ENCODE results near the gene C7.

Gene C7

DNA sequence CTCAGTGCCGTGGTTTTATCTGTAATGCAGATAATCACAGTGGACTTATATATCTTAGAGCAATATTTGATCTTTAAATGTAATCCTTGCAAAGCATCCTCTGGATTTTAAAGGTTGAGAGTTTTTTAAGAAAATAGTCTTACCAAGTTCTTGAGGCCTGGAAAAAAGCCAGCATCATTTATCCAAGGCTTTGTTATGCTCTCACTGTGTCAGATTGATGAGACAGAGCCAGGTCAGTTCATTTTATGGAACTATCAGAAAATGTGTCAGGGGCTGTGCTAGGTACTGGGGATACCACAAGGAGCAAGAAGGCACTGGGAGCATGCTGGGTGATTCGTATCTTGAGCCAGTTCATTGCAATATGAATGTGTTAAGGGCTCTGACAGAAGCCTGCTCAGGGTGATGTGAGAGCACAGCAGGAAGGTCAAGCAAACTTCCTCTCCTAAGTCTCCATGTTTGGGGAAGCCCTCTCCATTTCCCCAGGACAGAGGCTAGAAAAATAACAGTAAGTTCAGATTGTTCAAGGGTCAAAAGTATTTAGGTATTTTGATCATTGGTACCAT lies 19.7 kb downstream of the C7 start:
- FAIRE-seq: no peak

DNA sequence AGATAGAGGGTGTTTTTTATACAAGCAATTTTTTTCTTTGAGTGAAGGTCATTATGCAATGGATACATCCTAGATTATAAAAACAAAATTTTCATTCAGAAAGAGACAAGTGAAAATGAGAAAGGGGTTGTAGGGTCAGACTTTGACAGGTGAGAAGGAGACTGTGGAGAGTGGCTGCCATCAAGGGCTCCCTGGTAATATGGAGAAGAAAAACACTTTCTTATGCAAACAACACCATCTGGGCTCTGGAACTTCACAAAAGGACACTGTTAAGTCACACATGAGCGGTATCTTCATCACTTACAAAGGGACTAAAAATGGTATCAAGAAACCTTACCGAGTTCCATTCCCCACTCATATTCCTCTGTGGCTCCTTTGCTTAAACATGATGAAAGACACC lies 23.5 kb downstream of the C7 start:
- no peak for FAIRE-seq

- no peak for FAIRE-seq
Observed at GRCh38 chr5:40937075-40937474, 27.8 kb downstream of the C7 start.

DNA sequence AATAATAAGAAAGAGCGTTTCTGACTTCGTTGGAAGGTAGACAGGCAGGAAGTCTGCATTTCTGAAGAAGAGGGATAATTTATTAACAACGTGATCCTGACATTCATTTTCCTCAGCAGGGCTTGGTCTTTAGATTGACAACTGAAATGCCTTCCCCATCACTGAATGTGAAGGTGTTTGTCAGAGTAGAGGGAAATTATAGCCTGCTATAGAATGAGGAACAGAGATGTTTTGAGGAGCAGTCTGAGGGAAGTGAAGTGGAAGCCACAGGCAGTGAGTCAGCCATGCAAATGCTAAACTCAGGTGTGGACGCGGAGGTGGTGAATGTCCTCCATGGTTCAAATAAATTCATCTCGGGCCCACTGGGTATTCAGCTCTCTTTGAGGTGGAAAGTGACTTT lies 30.5 kb downstream of the C7 start:
- FAIRE-seq: no peak

GRCh38 chr5:40945111-40945510 lies 35.8 kb downstream of the C7 start:
- FAIRE-seq: no peak

DNA sequence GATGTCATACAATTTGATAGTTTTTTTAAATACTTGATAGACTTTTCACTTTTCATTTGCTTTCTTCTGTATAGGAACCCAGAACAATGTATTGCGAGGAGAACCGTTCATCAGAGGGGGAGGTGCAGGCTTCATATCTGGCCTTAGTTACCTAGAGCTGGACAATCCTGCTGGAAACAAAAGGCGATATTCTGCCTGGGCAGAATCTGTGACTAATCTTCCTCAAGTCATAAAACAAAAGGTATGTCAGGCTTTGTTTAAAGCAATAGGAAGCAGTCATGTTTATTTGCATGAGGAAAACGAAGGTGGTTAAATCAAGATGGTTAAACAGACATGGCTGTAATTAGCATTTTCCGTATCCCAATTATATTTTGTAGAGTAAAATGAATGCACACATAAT lies 46.0 kb downstream of the C7 start:
- FAIRE-seq: no peak

DNA sequence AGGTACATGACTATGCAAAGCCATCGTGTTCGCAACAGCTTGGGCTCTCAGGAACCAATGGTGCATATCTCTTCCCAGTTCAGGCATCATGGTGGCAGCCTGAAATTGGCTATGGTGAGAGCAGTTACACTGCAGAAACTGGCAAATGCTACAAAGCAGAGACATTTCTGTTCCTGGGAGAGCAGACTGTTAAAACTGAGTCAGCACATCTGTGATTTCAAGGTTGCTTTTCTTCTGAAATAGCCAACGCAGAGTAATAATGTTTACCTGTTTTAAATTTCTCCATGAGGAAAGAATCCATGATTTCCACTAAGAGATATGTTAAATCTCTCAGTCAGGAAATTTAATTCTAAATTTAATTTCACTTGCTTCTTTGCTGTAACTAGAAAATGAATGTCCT lies 47.8 kb downstream of the C7 start:
- no peak for FAIRE-seq

DNA sequence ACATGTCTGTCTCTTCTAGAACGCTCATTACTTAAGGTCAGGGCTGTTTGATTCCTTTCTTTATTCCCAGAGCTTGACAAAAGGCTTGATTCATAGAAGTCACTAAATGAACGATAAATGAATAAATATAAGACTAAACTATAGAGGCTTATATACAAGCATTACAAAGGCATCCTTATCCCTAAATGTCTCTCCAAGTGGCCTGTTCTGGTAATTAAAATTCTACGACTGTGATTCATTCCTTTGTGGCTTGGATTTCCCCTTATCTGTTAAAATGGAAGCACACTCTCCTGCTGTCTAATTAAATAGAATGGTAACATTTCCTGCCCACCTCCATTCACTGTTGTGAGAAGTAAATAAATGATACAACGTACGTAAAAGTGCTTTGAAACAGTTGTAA lies 49.5 kb downstream of the C7 start:
- no peak for FAIRE-seq

DNA sequence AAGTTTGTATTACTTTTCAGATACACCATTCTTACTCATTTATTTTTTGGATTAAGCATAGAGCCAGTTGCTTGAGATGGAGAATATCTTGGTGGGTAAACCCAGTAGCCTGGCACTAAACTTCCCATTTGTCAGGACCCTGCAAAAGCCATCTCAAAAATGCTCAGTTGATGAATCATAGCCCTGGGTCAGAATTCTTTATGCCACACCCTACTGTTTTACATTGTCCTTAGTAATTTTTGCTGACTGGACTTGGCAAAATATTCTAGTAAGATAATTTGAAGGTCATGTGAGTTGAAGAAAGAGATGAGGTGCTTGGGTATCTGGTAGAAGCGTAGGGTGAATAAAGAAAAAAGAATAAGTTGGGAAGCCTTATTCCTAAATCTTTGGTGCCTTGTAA lies 50.7 kb downstream of the C7 start:
- FAIRE-seq: no peak

- FAIRE-seq: no peak
Observed at GRCh38 chr5:40962207-40962955, 53.1 kb downstream of the C7 start.

DNA sequence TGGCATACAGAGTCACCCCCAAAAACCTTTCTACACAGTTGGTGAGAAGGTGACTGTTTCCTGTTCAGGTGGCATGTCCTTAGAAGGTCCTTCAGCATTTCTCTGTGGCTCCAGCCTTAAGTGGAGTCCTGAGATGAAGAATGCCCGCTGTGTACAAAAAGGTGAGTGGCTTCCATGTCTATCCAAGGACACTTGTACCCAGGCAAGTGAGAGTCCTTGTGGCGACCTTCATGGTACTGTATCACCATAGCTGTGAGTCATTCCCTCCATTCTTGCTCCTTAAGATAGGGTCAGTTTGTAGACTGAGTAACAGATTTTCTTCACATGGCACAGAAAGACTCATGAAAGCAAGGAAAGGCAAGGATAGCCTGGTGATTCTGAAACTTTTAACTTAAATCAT lies 63.1 kb downstream of the C7 start:
- FAIRE-seq: no peak

DNA sequence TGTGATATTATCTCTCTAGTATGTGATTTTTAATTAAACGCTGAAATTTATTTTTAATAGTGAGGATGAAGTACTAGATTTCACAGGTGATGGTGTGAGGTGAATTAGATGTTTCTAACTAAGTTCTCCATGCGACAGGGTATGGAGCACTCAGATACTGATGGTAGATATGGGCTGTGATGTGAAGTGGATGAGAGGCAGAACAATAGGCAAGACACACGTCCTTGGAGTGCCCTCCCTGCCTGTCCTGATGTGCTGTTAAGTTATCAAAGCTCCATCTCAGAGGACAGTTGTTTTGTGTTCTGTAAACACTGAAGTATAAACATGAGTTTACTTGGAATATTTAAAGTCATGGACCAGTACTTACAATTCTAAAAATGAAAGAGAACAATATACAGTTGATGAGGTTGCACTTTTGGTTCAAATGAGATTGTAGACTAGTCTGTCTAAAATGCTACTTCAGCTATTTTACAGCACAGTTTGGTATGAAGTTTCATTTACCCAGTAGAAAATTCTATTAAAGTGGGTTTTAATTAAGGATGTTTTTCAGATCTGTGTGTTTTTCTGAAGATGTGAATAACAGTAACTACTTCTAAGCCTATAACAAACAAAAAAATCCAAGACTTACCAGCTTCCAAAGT lies 64.2 kb downstream of the C7 start:
- no peak for FAIRE-seq

DNA sequence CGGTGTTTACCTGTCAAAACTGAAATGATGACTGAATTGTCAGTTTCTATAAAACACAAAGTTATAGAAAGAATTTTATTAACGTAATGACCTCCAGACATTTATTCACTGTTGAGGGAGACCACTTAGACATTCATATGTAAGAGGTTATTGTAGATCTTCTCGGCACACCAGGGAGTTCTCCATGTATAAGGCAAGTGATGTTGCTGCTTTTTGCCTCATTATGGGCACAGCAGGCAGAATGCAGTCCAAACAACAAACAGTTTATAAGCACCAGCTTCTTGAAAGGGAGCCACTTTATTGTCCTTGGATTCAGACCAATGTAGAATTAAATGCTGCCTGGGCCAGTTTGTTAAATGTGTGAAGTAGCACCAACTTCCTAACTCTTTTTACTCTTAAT lies 66.7 kb downstream of the C7 start:
- FAIRE-seq: no peak

DNA sequence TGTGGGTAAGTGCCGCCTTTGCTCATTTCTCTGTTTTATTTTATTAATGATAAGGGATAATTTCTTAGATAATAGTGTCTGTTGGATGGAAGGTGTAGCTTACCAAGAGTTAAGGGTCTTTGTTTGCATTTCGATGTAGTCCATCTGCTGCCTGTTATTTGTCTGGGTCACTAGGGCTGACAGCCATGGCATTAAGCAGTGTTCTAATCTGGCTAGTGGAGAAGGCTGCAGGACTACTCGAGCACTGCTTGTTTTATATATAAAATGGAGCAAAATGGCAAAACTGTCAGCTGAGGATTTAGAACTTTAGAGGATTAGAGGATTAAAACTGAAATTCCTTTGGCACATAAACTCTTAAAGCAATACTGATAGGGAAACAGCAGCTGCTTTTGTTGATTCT lies 67.5 kb downstream of the C7 start:
- no peak for FAIRE-seq

GRCh38 chr5:40981420-40981819 lies 72.1 kb downstream of the C7 start:
- no peak for FAIRE-seq

DNA sequence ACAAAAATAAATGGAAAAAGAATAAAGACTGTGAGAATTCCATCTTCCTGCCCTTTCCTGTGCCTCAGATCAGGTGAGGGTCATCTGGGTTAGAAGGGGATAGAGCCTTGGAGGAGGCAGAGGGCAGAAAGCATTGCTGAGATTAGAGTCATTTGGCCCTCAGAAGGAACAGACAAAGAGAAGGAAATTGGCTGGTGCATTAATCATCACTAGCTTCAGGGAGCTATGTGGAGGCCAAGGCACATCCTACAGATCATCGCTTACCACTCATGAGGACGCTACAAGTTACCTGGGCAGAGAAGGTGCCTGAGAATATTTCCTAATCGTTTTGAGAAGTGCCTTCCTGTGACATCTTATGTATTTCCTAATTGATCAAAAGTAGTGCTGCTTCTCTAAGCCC lies 74.5 kb downstream of the C7 start:
- no peak for FAIRE-seq

DNA sequence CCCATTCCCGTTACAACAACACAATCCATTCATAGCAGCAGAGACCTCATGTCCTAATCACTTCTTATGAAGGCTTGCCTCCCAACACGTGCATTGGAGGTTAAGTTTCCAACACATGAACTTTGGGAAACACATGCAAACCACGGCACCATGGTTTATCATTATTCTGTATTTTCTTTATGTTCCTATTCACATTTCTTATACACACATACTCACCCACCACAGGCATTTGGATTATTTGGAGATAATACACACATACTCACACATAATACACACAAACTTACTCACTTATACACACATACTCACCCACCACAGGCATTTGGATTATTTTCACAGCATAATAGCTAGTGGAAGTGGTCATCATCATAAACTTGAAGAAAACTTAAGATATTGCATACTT lies 75.6 kb downstream of the C7 start:
- no peak for FAIRE-seq

- no peak for FAIRE-seq
Observed at GRCh38 chr5:40985501-40985900, 76.2 kb downstream of the C7 start.

DNA sequence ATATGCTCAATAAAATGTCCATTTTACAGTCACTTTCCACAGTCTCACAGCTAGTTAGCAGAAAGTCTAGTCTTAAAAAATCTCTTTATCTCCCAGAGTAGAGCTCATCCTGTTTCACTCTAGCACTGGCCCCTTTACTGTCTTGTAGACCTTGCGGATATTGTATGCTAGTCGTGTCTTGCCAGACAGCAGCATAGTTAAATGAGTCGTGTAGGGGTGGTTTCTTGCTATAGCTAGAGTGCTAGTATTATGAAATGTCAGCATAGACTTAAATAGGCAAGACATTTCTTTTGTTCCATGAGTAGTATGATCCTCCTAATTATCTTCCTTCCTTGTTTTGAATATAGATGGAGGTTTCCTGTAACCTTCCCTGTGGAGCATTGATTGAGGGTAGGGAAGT lies 77.4 kb downstream of the C7 start:
- no peak for FAIRE-seq

- no peak for FAIRE-seq
Observed at GRCh38 chr5:40987349-40987748, 78.1 kb downstream of the C7 start.

DNA sequence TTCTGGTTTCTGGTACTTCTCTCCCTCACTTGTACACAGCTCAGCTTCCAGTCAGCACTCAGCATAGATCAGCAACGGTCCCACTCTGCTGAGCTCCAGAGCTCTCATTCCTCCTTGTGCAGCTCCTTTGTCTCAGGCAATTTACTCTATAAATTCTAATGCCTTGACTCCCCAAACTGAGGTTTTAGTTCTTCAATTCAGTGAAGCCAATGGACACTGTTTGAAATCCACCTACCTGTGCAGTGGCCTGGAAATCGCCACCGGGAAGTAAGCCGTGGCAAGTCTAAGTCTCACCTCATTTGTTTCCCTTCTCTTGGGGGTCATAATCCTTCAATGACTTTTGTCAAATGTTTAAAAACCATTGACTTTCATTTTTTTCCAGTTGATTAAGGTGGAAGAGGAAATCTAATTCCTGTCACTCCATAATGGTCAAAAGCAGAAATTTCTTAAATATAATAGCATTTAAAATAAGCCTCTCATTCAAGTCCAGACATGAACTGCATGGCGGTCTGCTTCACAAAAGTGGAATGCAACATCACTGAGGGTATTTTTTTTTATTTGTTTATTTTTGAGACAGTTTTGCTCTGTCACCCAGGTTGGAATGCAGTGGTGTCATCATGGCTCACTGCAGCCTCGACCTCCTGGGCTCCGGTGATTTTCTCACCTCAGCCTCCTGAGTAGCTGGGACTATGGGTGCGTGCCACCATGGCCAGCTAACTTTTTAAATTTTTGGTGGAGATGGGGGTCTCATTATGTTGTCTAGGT lies 79.6 kb downstream of the C7 start:
- no peak for FAIRE-seq

DNA sequence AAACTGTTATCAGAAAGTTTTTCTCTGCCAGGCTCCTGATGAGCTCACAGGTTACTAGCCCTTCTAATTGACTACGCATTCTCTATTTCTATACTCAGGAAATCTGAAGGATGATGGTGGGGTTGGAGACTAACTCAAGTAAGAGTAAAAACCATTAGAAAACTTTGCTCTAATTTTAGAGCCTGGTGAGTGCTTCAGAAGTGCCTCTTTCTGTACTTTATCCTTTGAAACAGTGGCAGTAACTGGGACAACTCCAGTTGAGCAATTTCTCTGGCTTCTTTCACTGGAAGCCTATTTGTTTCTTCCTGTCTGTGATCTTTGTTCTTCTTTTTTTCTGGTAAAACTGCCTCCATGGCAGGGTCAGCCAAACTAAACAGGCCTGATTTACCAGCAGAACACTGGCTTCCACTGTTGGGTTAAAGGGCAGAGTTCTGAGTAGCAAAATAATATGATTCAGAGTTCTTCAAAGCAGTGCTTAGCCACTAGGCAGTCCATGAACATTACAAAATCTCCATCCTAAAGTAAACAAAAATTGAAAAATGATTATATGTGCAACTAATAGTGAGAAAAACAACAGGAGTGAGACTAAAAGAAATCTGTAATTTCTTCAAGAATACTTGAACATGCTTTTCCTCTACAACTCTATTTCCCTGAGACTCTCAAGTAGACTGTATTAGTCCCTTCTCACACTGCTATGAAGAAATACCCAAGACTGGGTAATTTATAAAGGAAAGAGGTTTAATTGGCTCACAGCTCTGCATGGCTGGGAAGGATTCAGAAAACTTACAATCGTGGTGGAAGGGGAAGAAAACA lies 82.1 kb downstream of the C7 start:
- FAIRE-seq: no peak

DNA sequence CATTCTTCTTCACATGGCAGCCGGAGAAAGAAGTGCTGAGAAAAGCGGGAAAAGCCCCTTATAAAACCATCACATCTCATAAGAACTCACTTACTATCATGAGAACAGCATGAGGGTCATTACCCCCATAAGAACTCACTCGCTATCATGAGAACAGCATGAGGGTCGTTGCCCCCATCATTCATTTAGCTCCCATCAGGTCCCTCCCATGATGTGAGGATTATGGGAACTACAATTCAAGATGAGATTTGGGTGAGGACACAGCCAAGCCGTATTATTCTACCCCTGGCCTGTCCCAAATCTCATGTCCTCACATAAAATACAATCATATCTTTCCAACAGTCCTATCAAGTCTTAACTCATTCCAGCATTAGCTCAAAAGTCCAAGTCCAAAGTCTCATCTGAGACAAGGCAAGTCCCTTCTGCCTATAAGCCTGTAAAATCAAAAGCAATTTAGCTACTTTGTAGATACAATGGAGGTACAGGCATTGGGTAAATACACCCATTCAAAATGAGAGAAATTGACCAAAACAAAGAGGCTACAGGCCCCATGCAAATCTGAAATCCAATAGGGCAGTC lies 82.8 kb downstream of the C7 start:
- FAIRE-seq: no peak
